Measurements from ENCODE around the gene MEN1. TPM values are rescaled to one million over a fixed set of nuclear protein-coding genes. Genes with fewer than 3 reads are reported as not detected.

The MEN1 gene
- total and polyA plus RNA-seq, 7 donors, result 7.2 to 21.2 (median 10.8) TPM

- peak; percentile 23 to 61 for DNase-seq
- ATAC-seq, result no peak
- Histone ChIP-seq H3K36me3 (ENCODE audit: insufficient read depth in 1 of 2, low read depth in 1 of 2) (peaks cover 9 to 62% of the 10 kb centered on the region in 2 donors), H3K4me1 (peaks cover 77% of the 10 kb centered on the region), H3K27me3 (ENCODE audit: insufficient read depth in 3 of 3, low read length in 2 of 3) (no peaks in the 10 kb centered on the region), H3K27ac (peak overlapping the region; percentile 85), H3K9me3 (no peaks in the 10 kb centered on the region), H3K4me3 (no peak overlapping the region)
- no peak for TF ChIP-seq CTCF (IDR thresholded peaks at IDR 0.05)
- WGBS, 3 donors, result 32 to 45% (median 33%) methylated on average over 5 of the region's 5 CpGs
- intact Hi-C loops (cut with DNase I), result no loop called here
Measured at GRCh38 chr11:64762277-64762673, 48.1 kb downstream of the MEN1 start.

- Histone ChIP-seq H3K4me1 (peaks cover 91% of the 10 kb centered on the region), H3K27ac (peak overlapping the region; percentile 85), H3K9me3 (no peaks in the 10 kb centered on the region), H3K4me3 (peak overlapping the region; percentile 74), H3K27me3 (ENCODE audit: insufficient read depth in 3 of 3, low read length in 2 of 3) (no peaks in the 10 kb centered on the region), H3K36me3 (ENCODE audit: insufficient read depth in 1 of 2, low read depth in 1 of 2) (peaks cover 6 to 62% of the 10 kb centered on the region in 2 donors)
- TF ChIP-seq CTCF (IDR thresholded peaks at IDR 0.05), result no peak
- intact Hi-C loops (cut with DNase I), result loop anchor here in 1 of 2 donors (2.0 kb wide), 1 partner anchor 16 kb away; no protein-coding TSS in a partner anchor
- DNase-seq, result peak; percentile 17 to 57
- 16 to 24% (median 20%) methylated on average over 7 of the region's 7 CpGs for WGBS, 3 donors
- ATAC-seq, result peak in 3 of 4 donors; percentile 2 to 4 (median 2)
Measured at GRCh38 chr11:64760759-64761420, 49.5 kb downstream of the MEN1 start.

- WGBS, 3 donors, result 11 to 21% (median 12%) methylated on average over 22 to 24 of the region's 24 CpGs
- DNase-seq, result peak; percentile 87 to 94
- Histone ChIP-seq H3K9me3 (no peaks in the 10 kb centered on the region), H3K27me3 (ENCODE audit: insufficient read depth in 3 of 3, low read length in 2 of 3) (no peaks in the 10 kb centered on the region), H3K36me3 (ENCODE audit: insufficient read depth in 1 of 2, low read depth in 1 of 2) (peaks cover 6 to 61% of the 10 kb centered on the region in 2 donors), H3K4me1 (peaks cover 94% of the 10 kb centered on the region), H3K27ac (peak within 1 kb of the TSS; percentile 85), H3K4me3 (peak within 1 kb of the TSS; percentile 74)
- TF ChIP-seq CTCF (IDR thresholded peaks at IDR 0.05), result no peak
- intact Hi-C loops (cut with DNase I), result loop anchor here in 1 of 2 donors (2.0 kb wide), 1 partner anchor 17 kb away; no protein-coding TSS in a partner anchor
- ATAC-seq, result peak; percentile 74 to 77 (median 76)
Measured at GRCh38 chr11:64759722-64760719, 50.3 kb downstream of the MEN1 start, which contains the start of gene PYGM. PYGM (minus strand) TSS chr11:64759974; CDS start chr11:64759898, 76 bp downstream.

- peaks cover 0 to 61% of the 10 kb centered on the region in 2 donors for H3K36me3 ChIP-seq (ENCODE audit: insufficient read depth in 1 of 2, low read depth in 1 of 2)
- ATAC-seq, result peak; percentile 51 to 57 (median 56)
- TF ChIP-seq CTCF (IDR thresholded peaks at IDR 0.05), result no peak
- H3K4me3 ChIP-seq, result peak overlapping the region; percentile 74
- peaks cover 90% of the 10 kb centered on the region for H3K4me1 ChIP-seq
- no peaks in the 10 kb centered on the region for H3K9me3 ChIP-seq
- peak overlapping the region; percentile 85 for H3K27ac ChIP-seq
- intact Hi-C loops (cut with DNase I), result no loop called here
- 20 to 35% (median 22%) methylated on average over 21 of the region's 21 CpGs for WGBS, 3 donors
- peak; percentile 78 to 89 for DNase-seq
- no peaks in the 10 kb centered on the region for H3K27me3 ChIP-seq (ENCODE audit: insufficient read depth in 3 of 3, low read length in 2 of 3)
Measured at GRCh38 chr11:64759131-64759721, 51.1 kb downstream of the MEN1 start.
